ENCODE data around the gene PON3. TPM values are rescaled to one million over a fixed set of nuclear protein-coding genes. Genes with fewer than 3 reads are reported as not detected.

Gene PON3
- total and polyA plus RNA-seq, 4 donors: 0.55 to 5.5 (median 2.5) TPM; not detected in 1

- Histone ChIP-seq H3K27ac (ENCODE audit: low read depth in 1 of 2, low read length in 2 of 2) (peak overlapping the region in 1 of 2 donors; percentile 77), H3K36me3 (ENCODE audit: control insufficient read depth in 1 of 2, insufficient read depth in 2 of 2, low read length in 1 of 2) (no peaks in the 10 kb centered on the region), H3K4me1 (ENCODE audit: control insufficient read depth in 1 of 2, insufficient read depth in 2 of 2, low read length in 2 of 2) (no peaks in the 10 kb centered on the region), H3K4me3 (ENCODE audit: low read length in 2 of 2) (peak overlapping the region; percentile 57 to 91), H3K27me3 (ENCODE audit: control insufficient read depth in 1 of 2, insufficient read depth in 2 of 2, low read length in 1 of 2) (no peaks in the 10 kb centered on the region), H3K9me3 (ENCODE audit: control insufficient read depth, low read length) (no peaks in the 10 kb centered on the region)
- WGBS, 2 donors: 51 to 54% methylated on average over 6 of the region's 6 CpGs
- DNase-seq: no peak
- no peak for ATAC-seq (ENCODE audit: low FRiP score)
- intact Hi-C loops (cut with DNase I): no loop called here
These were observed 37.9 kb upstream of the PON3 start for GRCh38 chr7:95433952-95434556.

- DNase-seq (no peak), ATAC-seq (ENCODE audit: low FRiP score) (no peak)
- Histone ChIP-seq H3K36me3 (ENCODE audit: control insufficient read depth in 1 of 2, insufficient read depth in 2 of 2, low read length in 1 of 2) (no peaks in the 10 kb centered on the region), H3K9me3 (ENCODE audit: control insufficient read depth, low read length) (no peaks in the 10 kb centered on the region), H3K27ac (ENCODE audit: low read depth in 1 of 2, low read length in 2 of 2) (no peak overlapping the region), H3K4me3 (ENCODE audit: low read length in 2 of 2) (no peak overlapping the region), H3K27me3 (ENCODE audit: control insufficient read depth in 1 of 2, insufficient read depth in 2 of 2, low read length in 1 of 2) (no peaks in the 10 kb centered on the region), H3K4me1 (ENCODE audit: control insufficient read depth in 1 of 2, insufficient read depth in 2 of 2, low read length in 2 of 2) (no peaks in the 10 kb centered on the region)
- intact Hi-C loops (cut with DNase I): no loop called here
- WGBS, 2 donors: 98% methylated on average over 1 of the region's 1 CpG
These were observed 37.0 kb upstream of the PON3 start for GRCh38 chr7:95433129-95433528.

- H3K27me3 ChIP-seq (ENCODE audit: control insufficient read depth in 1 of 2, insufficient read depth in 2 of 2, low read length in 1 of 2): no peaks in the 10 kb centered on the region
- H3K9me3 ChIP-seq (ENCODE audit: control insufficient read depth, low read length): no peaks in the 10 kb centered on the region
- H3K36me3 ChIP-seq (ENCODE audit: control insufficient read depth in 1 of 2, insufficient read depth in 2 of 2, low read length in 1 of 2): peaks cover 0 to 2% of the 10 kb centered on the region in 2 donors
- no peak overlapping the region for H3K27ac ChIP-seq (ENCODE audit: low read depth in 1 of 2, low read length in 2 of 2)
- DNase-seq (no peak), ATAC-seq (ENCODE audit: low FRiP score) (no peak)
- H3K4me3 ChIP-seq (ENCODE audit: low read length in 2 of 2): no peak overlapping the region
- 96 to 98% methylated on average over 2 of the region's 2 CpGs for WGBS, 2 donors
- no peaks in the 10 kb centered on the region for H3K4me1 ChIP-seq (ENCODE audit: control insufficient read depth in 1 of 2, insufficient read depth in 2 of 2, low read length in 2 of 2)
- intact Hi-C loops (cut with DNase I): no loop called here
These were observed 36.4 kb upstream of the PON3 start for GRCh38 chr7:95432606-95433005.

GRCh38 chr7:95430864-95431263 is 34.7 kb upstream of the PON3 start:
- ATAC-seq (ENCODE audit: low FRiP score): no peak
- DNase-seq: no peak
- H3K9me3 ChIP-seq (ENCODE audit: control insufficient read depth, low read length): no peaks in the 10 kb centered on the region
- intact Hi-C loops (cut with DNase I): no loop called here
- no peaks in the 10 kb centered on the region for H3K27me3 ChIP-seq (ENCODE audit: control insufficient read depth in 1 of 2, insufficient read depth in 2 of 2, low read length in 1 of 2)
- H3K27ac ChIP-seq (ENCODE audit: low read depth in 1 of 2, low read length in 2 of 2): no peak overlapping the region
- H3K4me3 ChIP-seq (ENCODE audit: low read length in 2 of 2): no peak overlapping the region
- 89 to 92% methylated on average over 2 of the region's 2 CpGs for WGBS, 2 donors
- no peaks in the 10 kb centered on the region for H3K4me1 ChIP-seq (ENCODE audit: control insufficient read depth in 1 of 2, insufficient read depth in 2 of 2, low read length in 2 of 2)
- H3K36me3 ChIP-seq (ENCODE audit: control insufficient read depth in 1 of 2, insufficient read depth in 2 of 2, low read length in 1 of 2): peaks cover 0 to 2% of the 10 kb centered on the region in 2 donors

- Histone ChIP-seq H3K4me1 (ENCODE audit: control insufficient read depth in 1 of 2, insufficient read depth in 2 of 2, low read length in 2 of 2) (no peaks in the 10 kb centered on the region), H3K9me3 (ENCODE audit: control insufficient read depth, low read length) (no peaks in the 10 kb centered on the region), H3K4me3 (ENCODE audit: low read length in 2 of 2) (no peak overlapping the region), H3K27me3 (ENCODE audit: control insufficient read depth in 1 of 2, insufficient read depth in 2 of 2, low read length in 1 of 2) (no peaks in the 10 kb centered on the region), H3K27ac (ENCODE audit: low read depth in 1 of 2, low read length in 2 of 2) (no peak overlapping the region), H3K36me3 (ENCODE audit: control insufficient read depth in 1 of 2, insufficient read depth in 2 of 2, low read length in 1 of 2) (peaks cover 0 to 2% of the 10 kb centered on the region in 2 donors)
- DNase-seq (no peak), ATAC-seq (ENCODE audit: low FRiP score) (no peak)
- intact Hi-C loops (cut with DNase I): no loop called here
- 76 to 84% methylated on average over 5 of the region's 5 CpGs for WGBS, 2 donors
These were observed 33.2 kb upstream of the PON3 start for GRCh38 chr7:95429241-95429990.

- no peaks in the 10 kb centered on the region for H3K9me3 ChIP-seq (ENCODE audit: control insufficient read depth, low read length)
- H3K27me3 ChIP-seq (ENCODE audit: control insufficient read depth in 1 of 2, insufficient read depth in 2 of 2, low read length in 1 of 2): no peaks in the 10 kb centered on the region
- intact Hi-C loops (cut with DNase I): no loop called here
- no peak overlapping the region for H3K27ac ChIP-seq (ENCODE audit: low read depth in 1 of 2, low read length in 2 of 2)
- peaks cover 0 to 4% of the 10 kb centered on the region in 2 donors for H3K36me3 ChIP-seq (ENCODE audit: control insufficient read depth in 1 of 2, insufficient read depth in 2 of 2, low read length in 1 of 2)
- ATAC-seq (ENCODE audit: low FRiP score): no peak
- H3K4me3 ChIP-seq (ENCODE audit: low read length in 2 of 2): no peak overlapping the region
- no peaks in the 10 kb centered on the region for H3K4me1 ChIP-seq (ENCODE audit: control insufficient read depth in 1 of 2, insufficient read depth in 2 of 2, low read length in 2 of 2)
- WGBS, 2 donors: 87 to 91% methylated on average over 3 of the region's 3 CpGs
- DNase-seq: no peak
These were observed 31.8 kb upstream of the PON3 start for GRCh38 chr7:95427914-95428516.

GRCh38 chr7:95427166-95427565 is 31.0 kb upstream of the PON3 start:
- H3K36me3 ChIP-seq (ENCODE audit: control insufficient read depth in 1 of 2, insufficient read depth in 2 of 2, low read length in 1 of 2): peaks cover 0 to 4% of the 10 kb centered on the region in 2 donors
- intact Hi-C loops (cut with DNase I): no loop called here
- H3K27me3 ChIP-seq (ENCODE audit: control insufficient read depth in 1 of 2, insufficient read depth in 2 of 2, low read length in 1 of 2): no peaks in the 10 kb centered on the region
- 74 to 77% methylated on average over 7 of the region's 7 CpGs for WGBS, 2 donors
- ATAC-seq (ENCODE audit: low FRiP score) (no peak), DNase-seq (no peak)
- no peaks in the 10 kb centered on the region for H3K4me1 ChIP-seq (ENCODE audit: control insufficient read depth in 1 of 2, insufficient read depth in 2 of 2, low read length in 2 of 2)
- no peak overlapping the region for H3K4me3 ChIP-seq (ENCODE audit: low read length in 2 of 2)
- H3K9me3 ChIP-seq (ENCODE audit: control insufficient read depth, low read length): no peaks in the 10 kb centered on the region
- H3K27ac ChIP-seq (ENCODE audit: low read depth in 1 of 2, low read length in 2 of 2): no peak overlapping the region

GRCh38 chr7:95425694-95426093 is 29.5 kb upstream of the PON3 start:
- no peaks in the 10 kb centered on the region for H3K4me1 ChIP-seq (ENCODE audit: control insufficient read depth in 1 of 2, insufficient read depth in 2 of 2, low read length in 2 of 2)
- ATAC-seq (ENCODE audit: low FRiP score): no peak
- WGBS, 2 donors: 76 to 79% methylated on average over 2 of the region's 2 CpGs
- peaks cover 0 to 4% of the 10 kb centered on the region in 2 donors for H3K36me3 ChIP-seq (ENCODE audit: control insufficient read depth in 1 of 2, insufficient read depth in 2 of 2, low read length in 1 of 2)
- no peak overlapping the region for H3K4me3 ChIP-seq (ENCODE audit: low read length in 2 of 2)
- no peak overlapping the region for H3K27ac ChIP-seq (ENCODE audit: low read depth in 1 of 2, low read length in 2 of 2)
- intact Hi-C loops (cut with DNase I): no loop called here
- no peak for DNase-seq
- H3K27me3 ChIP-seq (ENCODE audit: control insufficient read depth in 1 of 2, insufficient read depth in 2 of 2, low read length in 1 of 2): no peaks in the 10 kb centered on the region
- H3K9me3 ChIP-seq (ENCODE audit: control insufficient read depth, low read length): no peaks in the 10 kb centered on the region

- intact Hi-C loops (cut with DNase I): no loop called here
- no peak for DNase-seq
- peaks cover 0 to 4% of the 10 kb centered on the region in 2 donors for H3K36me3 ChIP-seq (ENCODE audit: control insufficient read depth in 1 of 2, insufficient read depth in 2 of 2, low read length in 1 of 2)
- H3K4me1 ChIP-seq (ENCODE audit: control insufficient read depth in 1 of 2, insufficient read depth in 2 of 2, low read length in 2 of 2): no peaks in the 10 kb centered on the region
- no peak overlapping the region for H3K27ac ChIP-seq (ENCODE audit: low read depth in 1 of 2, low read length in 2 of 2)
- WGBS, 2 donors: 70 to 73% methylated on average over 1 of the region's 1 CpG
- H3K9me3 ChIP-seq (ENCODE audit: control insufficient read depth, low read length): no peaks in the 10 kb centered on the region
- no peak overlapping the region for H3K4me3 ChIP-seq (ENCODE audit: low read length in 2 of 2)
- ATAC-seq (ENCODE audit: low FRiP score): no peak
- H3K27me3 ChIP-seq (ENCODE audit: control insufficient read depth in 1 of 2, insufficient read depth in 2 of 2, low read length in 1 of 2): no peaks in the 10 kb centered on the region
These were observed 28.5 kb upstream of the PON3 start for GRCh38 chr7:95424716-95425115.
